HEK293T (cell line): ENCODE measurements around the gene PLAGL1.

Experiments
- ARNT ChIP-seq: fragments of 450-650 bp; IDR thresholded peaks from 2 replicates; pipeline ENCODE4 v1.6.1; 2017; ENCODE audit warnings: mild to moderate bottlenecking
- BHLHE40 ChIP-seq: fragments of 450-650 bp; IDR thresholded peaks from 2 replicates; pipeline ENCODE4 v1.6.1; 2016; ENCODE audit warnings: mild to moderate bottlenecking, moderate library complexity, borderline replicate concordance
- ELF4 ChIP-seq: fragments of 450-650 bp; IDR thresholded peaks from 2 replicates; pipeline ENCODE4 v1.6.1; 2017; ENCODE audit warnings: antibody characterized with exemption
- FOXA1 ChIP-seq: fragments of 450-650 bp; IDR thresholded peaks from 2 replicates; pipeline ENCODE4 v1.6.1; 2016; ENCODE audit warnings: mild to moderate bottlenecking
- FOXK2 ChIP-seq: fragments of 450-650 bp; IDR thresholded peaks from 2 replicates; pipeline ENCODE4 v1.6.1; 2016; ENCODE audit warnings: mild to moderate bottlenecking
- FOXM1 ChIP-seq: fragments of 450-650 bp; IDR thresholded peaks from 2 replicates; pipeline ENCODE4 v1.6.1; 2017; ENCODE audit warnings: mild to moderate bottlenecking, borderline replicate concordance
- NFRKB ChIP-seq: fragments of 450-650 bp; IDR thresholded peaks from 2 replicates; pipeline ENCODE4 v1.6.1; 2016; ENCODE audit warnings: mild to moderate bottlenecking, moderate library complexity
- SUZ12 ChIP-seq: fragments of 450-650 bp; IDR thresholded peaks from 2 replicates; pipeline ENCODE4 v1.6.1; 2016; ENCODE audit warnings: mild to moderate bottlenecking
- ZNF384 ChIP-seq: fragments of 450-650 bp; IDR thresholded peaks from 2 replicates; pipeline ENCODE4 v1.6.1; 2016
- TF ChIP-seq, protein P1 (sequence below): fragments of 450-650 bp; IDR thresholded peaks from 2 replicates; pipeline ENCODE4 v1.6.1; 2016

DNA sequence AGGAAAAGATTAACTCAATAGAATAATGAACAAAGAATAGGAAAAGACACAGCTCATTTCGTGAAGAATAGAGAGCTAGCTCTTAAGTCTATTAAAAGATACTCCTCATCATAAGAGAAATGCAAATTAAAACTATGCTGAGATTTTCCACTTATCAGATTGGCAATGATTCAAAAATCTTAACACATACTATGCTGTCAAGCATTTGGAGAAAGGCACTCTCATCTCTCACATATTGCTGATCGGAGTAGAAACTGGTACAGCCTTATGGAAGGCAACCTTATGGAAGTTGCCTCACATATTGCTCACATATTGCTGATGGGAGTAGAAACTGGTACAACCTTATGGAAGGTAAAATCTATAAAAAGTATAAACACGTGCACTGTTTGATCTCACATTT is 21.4 kb upstream of the PLAGL1 start:
- no peak for TF ChIP-seq NFRKB
- TF ChIP-seq FOXA1: no peak
- TF ChIP-seq FOXM1: no peak
- TF ChIP-seq, protein P1, sequence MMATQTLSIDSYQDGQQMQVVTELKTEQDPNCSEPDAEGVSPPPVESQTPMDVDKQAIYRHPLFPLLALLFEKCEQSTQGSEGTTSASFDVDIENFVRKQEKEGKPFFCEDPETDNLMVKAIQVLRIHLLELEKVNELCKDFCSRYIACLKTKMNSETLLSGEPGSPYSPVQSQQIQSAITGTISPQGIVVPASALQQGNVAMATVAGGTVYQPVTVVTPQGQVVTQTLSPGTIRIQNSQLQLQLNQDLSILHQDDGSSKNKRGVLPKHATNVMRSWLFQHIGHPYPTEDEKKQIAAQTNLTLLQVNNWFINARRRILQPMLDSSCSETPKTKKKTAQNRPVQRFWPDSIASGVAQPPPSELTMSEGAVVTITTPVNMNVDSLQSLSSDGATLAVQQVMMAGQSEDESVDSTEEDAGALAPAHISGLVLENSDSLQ: no peak
- no peak for TF ChIP-seq ARNT
- no peak for TF ChIP-seq BHLHE40
- TF ChIP-seq ZNF384: no peak
- no peak for TF ChIP-seq SUZ12
- no peak for TF ChIP-seq FOXK2
- no peak for TF ChIP-seq ELF4
